B cell (primary cell): Measurements from ENCODE around the gene EEF1B2. TPM values are rescaled to one million over a fixed set of nuclear protein-coding genes. Genes with fewer than 3 reads are reported as not detected.

Source experiments
- ATAC-seq: fragments of 200-7000 bp; cut with Tn5 transposase; one replicate; pipeline ENCODE4 v1.10.0; 2021; ENCODE audit warnings: low read depth, mild to moderate bottlenecking, moderate number of reproducible peaks, moderate library complexity
- CTCF ChIA-PET: fragments of 350-600 bp; sonication (Branson Sonifier 250); formaldehyde crosslinking; loops from one replicate; lab custom pipeline; 2021; ENCODE audit warnings: antibody characterized with exemption, inconsistent platforms; lab: Charles Lee
- POLR2A ChIA-PET: fragments of 350-600 bp; sonication (Branson Sonifier 250); formaldehyde crosslinking; loops from one replicate; lab custom pipeline; 2021; ENCODE audit warnings: antibody characterized with exemption; lab: Charles Lee
- DNase-seq: peaks from one replicate; pipeline ENCODE4 v3.0.0; 2013
- H2AFZ ChIP-seq: 2 replicates; pipeline ENCODE4 v1.6.1; 2012; ENCODE audit warnings: mild to moderate bottlenecking, low read depth, low read length; ENCODE audit not compliant: insufficient read depth, poor library complexity, severe bottlenecking
- H3K27ac ChIP-seq, 2 donors: 1 replicate in 1 of 2; 2 replicates in 1 of 2; pipeline ENCODE4 v1.5.1; 2012 to 2013; ENCODE audit warnings: low read length in 2 of 2, mild to moderate bottlenecking in 2 of 2, moderate library complexity in 1 of 2
- H3K27me3 ChIP-seq, 4 experiments: fragments of 200-600 bp in 1 of 4; sonication (generic) in 1 of 4; replicated peaks in 1 of 4; 1 replicate in 2 of 4; 2 replicates in 2 of 4; pipeline versions ENCODE4 v1.6.1 to v1.7.0; 2013 to 2016; ENCODE audit warnings: low read length in 3 of 4, mild to moderate bottlenecking in 2 of 4, mixed read lengths in 1 of 4, moderate library complexity in 1 of 4; ENCODE audit not compliant: insufficient read depth in 4 of 4, control insufficient read depth in 3 of 4; ENCODE audit errors: control extremely low read depth in 1 of 4
- H3K36me3 ChIP-seq, 2 experiments: replicated peaks in 1 of 2; 1 replicate in 1 of 2; 2 replicates in 1 of 2; pipeline versions ENCODE4 v1.6.1 to v1.7.1; 2013; ENCODE audit warnings: low read length in 1 of 2; ENCODE audit not compliant: insufficient read depth in 2 of 2, control insufficient read depth in 1 of 2; ENCODE audit errors: control extremely low read depth in 1 of 2, extremely low read depth in 1 of 2
- H3K4me1 ChIP-seq, 2 donors: fragments of 200-600 bp in 1 of 2; sonication (generic) in 1 of 2; 1 replicate in 1 of 2; 2 replicates in 1 of 2; pipeline versions ENCODE4 v1.5.1 to v1.6.1; 2013 to 2017; ENCODE audit warnings: low read length in 2 of 2; ENCODE audit not compliant: control insufficient read depth in 2 of 2, insufficient read depth in 2 of 2
- H3K4me2 ChIP-seq: replicated peaks from 2 replicates; pipeline ENCODE3; 2012; ENCODE audit warnings: mild to moderate bottlenecking, low read depth, low read length; ENCODE audit not compliant: poor library complexity, severe bottlenecking
- H3K4me3 ChIP-seq, 5 experiments: fragments of 200-600 bp in 1 of 5; sonication (generic) in 1 of 5; 1 replicate in 3 of 5; 2 replicates in 2 of 5; pipeline versions ENCODE4 v1.5.1 to v1.7.0; 2011 to 2016; ENCODE audit warnings: low read length in 4 of 5, mild to moderate bottlenecking in 4 of 5, low read depth in 2 of 5, control low read depth in 1 of 5, moderate library complexity in 1 of 5; ENCODE audit not compliant: insufficient read depth in 1 of 5; ENCODE audit errors: control extremely low read depth in 1 of 5, extremely low read depth in 1 of 5
- H3K79me2 ChIP-seq: fragments of 200-600 bp; sonication (generic); one replicate; pipeline ENCODE4 v1.6.0; 2016; ENCODE audit warnings: low read length; ENCODE audit not compliant: control insufficient read depth, insufficient read depth
- H3K9ac ChIP-seq: fragments of 200-600 bp; sonication (generic); 2 replicates; pipeline ENCODE4 v1.6.1; 2017; ENCODE audit warnings: mild to moderate bottlenecking, low read length, moderate library complexity
- H3K9me3 ChIP-seq, 3 donors: one replicate each; pipeline versions ENCODE4 v1.6.1 to v1.7.1; 2013; ENCODE audit warnings: low read length in 2 of 3; ENCODE audit not compliant: control insufficient read depth in 2 of 3, insufficient read depth in 1 of 3; ENCODE audit errors: control extremely low read depth in 1 of 3
- H4K20me1 ChIP-seq: 2 replicates; pipeline ENCODE4 v1.6.0; 2012; ENCODE audit warnings: mild to moderate bottlenecking, low read length; ENCODE audit not compliant: insufficient read depth, control insufficient read depth, poor library complexity, severe bottlenecking
- H3K27ac Mint-ChIP-seq: one replicate; pipeline ENCODE4 v1.8.0; 2021; ENCODE audit warnings: mixed read lengths
- H3K27me3 Mint-ChIP-seq: one replicate; pipeline ENCODE4 v1.8.0; 2021; ENCODE audit warnings: mixed read lengths
- H3K4me1 Mint-ChIP-seq: one replicate; pipeline ENCODE4 v1.8.0; 2021; ENCODE audit warnings: mixed read lengths
- H3K4me3 Mint-ChIP-seq: one replicate; pipeline ENCODE4 v1.8.0; 2021; ENCODE audit warnings: mixed read lengths
- H3K9me3 Mint-ChIP-seq: one replicate; pipeline ENCODE4 v1.8.0; 2022; ENCODE audit warnings: mixed read lengths; ENCODE audit not compliant: insufficient read depth
- EZH2 ChIP-seq: IDR thresholded peaks from 2 replicates; pipeline ENCODE4 v1.6.1; 2012; ENCODE audit warnings: borderline replicate concordance, low read depth, mild to moderate bottlenecking, moderate library complexity, low read length; ENCODE audit not compliant: insufficient read depth, poor library complexity, severe bottlenecking
- WGBS: methylation state at CpG from one replicate; pipeline ENCODE4 v1.1.5; 2013; ENCODE audit warnings: missing lambda C conversion rate; ENCODE audit not compliant: insufficient coverage; 5-methylcytosine and 5-hydroxymethylcytosine counted together
- intact Hi-C: fragments of 100-400 bp; cut with micrococcal nuclease; formaldehyde crosslinking; loops from one replicate; pipeline ENCODE4 v1.10.0; 2022
- polyA plus RNA-seq: library from polyadenylated mRNA; depleted of rRNA; stranded (reverse); fragments of >200 nt; gene quantifications from 2 replicates; pipeline ENCODE4 v1.2.3, GENCODE V29; 2012
- total RNA-seq, 2 donors: library from RNA; stranded (reverse); fragments of 120-200 nt in 1 of 2; gene quantifications; 1 replicate in 1 of 2; 2 replicates in 1 of 2; pipeline versions ENCODE4 v1.2.3 to v1.2.4, GENCODE V29; 2013 to 2022
- TF ChIP-seq, protein P1 (sequence below): fragments of 200-600 bp; IDR thresholded peaks from one replicate; pipeline ENCODE4 v1.8.0; 2022; ENCODE audit warnings: antibody characterized with exemption, mild to moderate bottlenecking

The EEF1B2 gene
- total and polyA plus RNA-seq, 2 donors (not counting 1 experiment from before 2014, with no cell fraction given) = 815 to 862 TPM

DNA sequence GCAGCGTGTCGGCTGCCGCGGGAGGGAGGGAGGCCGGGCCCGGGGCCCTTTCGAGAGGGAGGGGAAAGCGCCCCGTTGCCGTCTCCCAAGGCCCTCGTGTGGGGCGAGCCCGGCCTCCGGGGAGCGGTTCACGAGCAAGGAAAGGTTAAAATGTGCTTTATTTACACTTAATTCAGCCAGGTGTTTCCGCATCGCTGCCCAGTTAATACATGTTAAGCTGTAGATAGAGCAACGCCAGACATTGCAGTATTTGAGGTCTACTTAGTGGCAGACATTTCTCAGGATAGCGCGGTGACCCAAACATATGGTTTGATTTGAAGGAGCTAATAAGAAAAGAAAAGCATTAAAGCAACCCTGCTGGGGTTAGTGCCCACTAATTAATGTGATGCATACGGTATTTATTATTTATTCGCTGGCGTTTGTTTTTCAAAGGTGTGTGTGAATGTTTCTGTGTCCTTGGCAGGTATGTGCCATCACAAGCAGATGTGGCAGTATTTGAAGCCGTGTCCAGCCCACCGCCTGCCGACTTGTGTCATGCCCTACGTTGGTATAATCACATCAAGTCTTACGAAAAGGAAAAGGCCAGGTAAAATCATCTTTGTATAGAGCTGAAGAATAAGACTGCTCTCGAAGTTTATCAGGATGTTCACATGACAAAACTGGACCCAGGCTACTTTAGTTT, 571 bp downstream of the EEF1B2 start:
- Histone ChIP-seq H3K27me3 (no peaks in the 10 kb centered on the region), H3K4me2 (peak overlapping the region; percentile 79), H3K79me2 (peaks cover 55% of the 10 kb centered on the region), H3K4me1 (peaks cover 17 to 23% of the 10 kb centered on the region in 2 donors), H3K27ac (peak overlapping the region; percentile 75 to 90), H2AFZ (peak overlapping the region; percentile 91), H4K20me1 (peaks cover 17% of the 10 kb centered on the region), H3K9me3 (no peaks in the 10 kb centered on the region), H3K9ac (peak overlapping the region; percentile 78), H3K36me3 (peaks cover 8 to 30% of the 10 kb centered on the region in 2 experiments), H3K4me3 (peak overlapping the region; percentile 70 to 97 (median 76))
- ChIA-PET POLR2A (interaction anchor here (0.7 to 1.8 kb wide), 5 partner anchors 74 to 115 kb away, joined by 3 to 8 read pairs (median 3); partner anchors contain the start of gene INO80D), CTCF (interaction anchor here (1.3 kb wide), 1 partner anchor 99 kb away, joined by 3 read pairs; no protein-coding TSS in a partner anchor)
- no peak for TF ChIP-seq EZH2
- TF ChIP-seq, protein P1, sequence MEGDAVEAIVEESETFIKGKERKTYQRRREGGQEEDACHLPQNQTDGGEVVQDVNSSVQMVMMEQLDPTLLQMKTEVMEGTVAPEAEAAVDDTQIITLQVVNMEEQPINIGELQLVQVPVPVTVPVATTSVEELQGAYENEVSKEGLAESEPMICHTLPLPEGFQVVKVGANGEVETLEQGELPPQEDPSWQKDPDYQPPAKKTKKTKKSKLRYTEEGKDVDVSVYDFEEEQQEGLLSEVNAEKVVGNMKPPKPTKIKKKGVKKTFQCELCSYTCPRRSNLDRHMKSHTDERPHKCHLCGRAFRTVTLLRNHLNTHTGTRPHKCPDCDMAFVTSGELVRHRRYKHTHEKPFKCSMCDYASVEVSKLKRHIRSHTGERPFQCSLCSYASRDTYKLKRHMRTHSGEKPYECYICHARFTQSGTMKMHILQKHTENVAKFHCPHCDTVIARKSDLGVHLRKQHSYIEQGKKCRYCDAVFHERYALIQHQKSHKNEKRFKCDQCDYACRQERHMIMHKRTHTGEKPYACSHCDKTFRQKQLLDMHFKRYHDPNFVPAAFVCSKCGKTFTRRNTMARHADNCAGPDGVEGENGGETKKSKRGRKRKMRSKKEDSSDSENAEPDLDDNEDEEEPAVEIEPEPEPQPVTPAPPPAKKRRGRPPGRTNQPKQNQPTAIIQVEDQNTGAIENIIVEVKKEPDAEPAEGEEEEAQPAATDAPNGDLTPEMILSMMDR = no peak
- ATAC-seq (no peak), DNase-seq (no peak)
- Mint-ChIP-seq H3K9me3 (no peaks in the 10 kb centered on the region), H3K4me3 (peak overlapping the region; percentile 90), H3K27me3 (no peaks in the 10 kb centered on the region), H3K4me1 (peaks cover 44% of the 10 kb centered on the region), H3K27ac (peak overlapping the region; percentile 93)
- intact Hi-C loops = loop anchor here (5.0 kb wide), 2 partner anchors 282 to 622 kb away; partner anchors contain the start of gene ADAM23
- 9% methylated on average over 27 of the region's 30 CpGs for WGBS

DNA sequence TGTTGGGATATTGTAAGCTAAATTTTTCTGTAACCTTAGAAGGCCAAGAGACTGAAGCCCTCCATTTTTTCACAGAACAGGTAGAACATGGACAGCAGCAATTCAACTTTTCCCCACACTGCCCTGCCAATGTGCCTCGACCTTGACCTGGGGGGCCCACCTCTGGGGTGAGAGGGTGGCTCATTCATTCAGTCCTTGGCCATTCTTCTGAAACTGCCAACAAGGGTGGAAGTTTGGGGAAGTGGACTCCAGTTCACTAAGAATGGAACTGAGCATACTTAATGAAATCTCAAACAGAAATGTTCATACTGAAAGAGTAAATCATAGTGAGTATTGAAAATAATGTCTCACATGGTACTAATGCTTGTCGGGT, 1.1 kb downstream of the EEF1B2 start:
- Histone ChIP-seq H4K20me1 (peaks cover 15% of the 10 kb centered on the region), H3K36me3 (peaks cover 8 to 30% of the 10 kb centered on the region in 2 experiments), H3K27me3 (no peaks in the 10 kb centered on the region), H3K27ac (peak overlapping the region in 1 of 2 donors; percentile 90), H2AFZ (no peak overlapping the region), H3K4me2 (peak overlapping the region; percentile 79), H3K9ac (peak overlapping the region; percentile 78), H3K9me3 (no peaks in the 10 kb centered on the region), H3K4me3 (peak overlapping the region in 4 of 5 experiments; percentile 70 to 94 (median 76)), H3K79me2 (peaks cover 50% of the 10 kb centered on the region), H3K4me1 (peaks cover 17 to 23% of the 10 kb centered on the region in 2 donors)
- ChIA-PET CTCF (interaction anchor here (1.3 kb wide), 2 partner anchors 66 to 99 kb away, joined by 3 to 4 read pairs; no protein-coding TSS in a partner anchor), POLR2A (interaction anchor here (0.9 to 1.8 kb wide), 2 partner anchors 75 to 76 kb away, joined by 4 to 8 read pairs; partner anchors contain the start of gene INO80D)
- intact Hi-C loops = loop anchor here (5.0 kb wide), 2 partner anchors 282 to 622 kb away; partner anchors contain the start of gene ADAM23
- no peaks in the 10 kb centered on the region for H3K27me3 Mint-ChIP-seq
- TF ChIP-seq, protein P1 = no peak
- no peak for TF ChIP-seq EZH2
- H3K27ac Mint-ChIP-seq = peak overlapping the region; percentile 32
- DNase-seq (peak; percentile 9), ATAC-seq (no peak)
- H3K9me3 Mint-ChIP-seq = no peaks in the 10 kb centered on the region
- WGBS = 58% methylated on average over 1 of the region's 2 CpGs
- H3K4me1 Mint-ChIP-seq = peaks cover 44% of the 10 kb centered on the region
- H3K4me3 Mint-ChIP-seq = peak overlapping the region; percentile 90
